HepG2 (cell line): ENCODE results near the gene FAM114A2. TPM values are rescaled to one million over a fixed set of nuclear protein-coding genes. Genes with fewer than 3 reads are reported as not detected.

Experiments used
- ATAC-seq: fragments of 200-7000 bp; cut with Tn5 transposase; 3 replicates; pipeline ENCODE4 v1.9.1; 2020; ENCODE audit warnings: mild to moderate bottlenecking, moderate library complexity
- BruUV-seq: library from RNA; stranded (reverse); fragments of 400-500 nt; replicated peaks from 2 replicates; lab custom pipeline; 2021; lab: Mats Ljungman, UMichigan
- CTCF ChIA-PET: fragments of 300-600 bp; formaldehyde crosslinking; extraction: SDS; loops from one replicate; lab custom pipeline; 2021; ENCODE audit warnings: low total read pairs, inconsistent platforms, low intra/inter-chr PET ratio; lab: Yijun Ruan, JAX
- POLR2A ChIA-PET: fragments of 350-600 bp; sonication (Branson Sonifier 250); formaldehyde crosslinking; loops from one replicate; lab custom pipeline; 2020; ENCODE audit warnings: antibody characterized with exemption, inconsistent platforms; lab: Yijun Ruan, JAX
- DNase-seq: peaks from one replicate; pipeline ENCODE4 v3.0.0-alpha.2; 2015; ENCODE audit warnings: low spot score
- FAIRE-seq: peaks from 3 replicates; lab custom pipeline; 2011; peaks lifted over from hg19 to GRCh38; lab: Jason Lieb, UNC
- H2AFZ ChIP-seq: one replicate; pipeline ENCODE4 v1.6.1; 2011; ENCODE audit warnings: low read length, inconsistent platforms
- H3K27ac ChIP-seq: fragments of 300-600 bp; 3 replicates; pipeline ENCODE4 v1.8.0; 2011; ENCODE audit warnings: mixed run types, mild to moderate bottlenecking, mixed read lengths, low read length, inconsistent platforms; ENCODE audit not compliant: insufficient read depth; ENCODE audit errors: extremely low read length
- H3K27me3 ChIP-seq, 2 experiments: fragments of 200-600 bp in 1 of 2; 2 replicates in 1 of 2; 3 replicates in 1 of 2; pipeline versions ENCODE4 v1.6.0 to v1.8.0; 2011; ENCODE audit warnings: low read length in 2 of 2, mild to moderate bottlenecking in 2 of 2, moderate library complexity in 2 of 2, inconsistent platforms in 1 of 2; ENCODE audit not compliant: insufficient read depth in 2 of 2, control insufficient read depth in 1 of 2
- H3K36me3 ChIP-seq, 2 experiments: fragments of 200-600 bp in 1 of 2; replicated peaks in 1 of 2; 2 replicates in 1 of 2; 3 replicates in 1 of 2; pipeline versions ENCODE4 v1.5.1 to v1.8.0; 2011; ENCODE audit warnings: low read length in 2 of 2, inconsistent platforms in 1 of 2; ENCODE audit not compliant: insufficient read depth in 2 of 2, control insufficient read depth in 1 of 2
- H3K4me1 ChIP-seq: 2 replicates; pipeline ENCODE4 v1.5.1; 2012; ENCODE audit warnings: low read length, inconsistent platforms; ENCODE audit not compliant: insufficient read depth
- H3K4me2 ChIP-seq: 2 replicates; pipeline ENCODE4 v1.6.0; 2011; ENCODE audit warnings: low read depth, low read length, inconsistent platforms
- H3K4me3 ChIP-seq, 3 experiments: fragments of 200-600 bp in 1 of 3; sonication (generic), shearing (Covaris generic) in 1 of 3; replicated peaks in 1 of 3; 2 replicates each; pipeline ENCODE4 v1.5.1; 2011 to 2016; ENCODE audit warnings: low read length in 3 of 3, inconsistent platforms in 2 of 3, low read depth in 2 of 3, mild to moderate bottlenecking in 2 of 3, control low read depth in 1 of 3, mixed read lengths in 1 of 3; ENCODE audit not compliant: insufficient read depth in 1 of 3
- H3K79me2 ChIP-seq: one replicate; pipeline ENCODE4 v1.6.1; 2011; ENCODE audit warnings: low read length, inconsistent platforms; ENCODE audit not compliant: insufficient read depth
- H3K9ac ChIP-seq: 2 replicates; pipeline ENCODE4 v1.6.0; 2011; ENCODE audit warnings: mild to moderate bottlenecking, low read depth, low read length, inconsistent platforms; ENCODE audit not compliant: insufficient read depth
- H3K9me3 ChIP-seq: 2 replicates; pipeline ENCODE4 v1.5.1; 2012; ENCODE audit warnings: mild to moderate bottlenecking, low read length
- H4K20me1 ChIP-seq: 2 replicates; pipeline ENCODE4 v1.6.0; 2011; ENCODE audit warnings: inconsistent platforms, mild to moderate bottlenecking, low read length, moderate library complexity; ENCODE audit not compliant: insufficient read depth
- ASH2L ChIP-seq: fragments of 300-600, 200-600 bp; sonication (generic); IDR thresholded peaks from 2 replicates; pipeline ENCODE4 v1.7.0; 2017; ENCODE audit warnings: low read depth, mild to moderate bottlenecking, moderate library complexity, mixed read lengths, low read length; ENCODE audit not compliant: insufficient read length
- ATF6 ChIP-seq: sonication (generic); formaldehyde crosslinking; conservative IDR thresholded peaks from 2 replicates; pipeline ENCODE4 v1.4.0; 2020; ENCODE audit warnings: missing genetic modification reagents
- ELF1 ChIP-seq: sonication (generic); formaldehyde crosslinking; IDR thresholded peaks from 2 replicates; pipeline ENCODE4 v1.4.0; 2020; ENCODE audit warnings: missing genetic modification reagents
- LBX2 ChIP-seq: sonication (generic); formaldehyde crosslinking; IDR thresholded peaks from 2 replicates; pipeline ENCODE4 v1.5.0; 2020; ENCODE audit warnings: missing genetic modification reagents, mild to moderate bottlenecking, borderline replicate concordance
- MED1 ChIP-seq: sonication (generic); formaldehyde crosslinking; IDR thresholded peaks from 2 replicates; pipeline ENCODE4 v1.4.0; 2020; ENCODE audit warnings: missing genetic modification reagents
- RCOR2 ChIP-seq: IDR thresholded peaks from 2 replicates; pipeline ENCODE4 v1.6.1; 2016; ENCODE audit warnings: missing biosample characterization, missing genetic modification reagents
- REL ChIP-seq: sonication (generic); formaldehyde crosslinking; conservative IDR thresholded peaks from 2 replicates; pipeline ENCODE4 v1.8.0; 2022; ENCODE audit warnings: mild to moderate bottlenecking, missing genetic modification reagents, moderate library complexity
- SP4 ChIP-seq: sonication (generic); formaldehyde crosslinking; IDR thresholded peaks from 2 replicates; pipeline ENCODE4 v1.8.1; 2023; ENCODE audit warnings: mild to moderate bottlenecking, missing genetic modification reagents
- ZBTB34 ChIP-seq: sonication (generic); formaldehyde crosslinking; IDR thresholded peaks from 2 replicates; pipeline ENCODE4 v1.8.0; 2022; ENCODE audit warnings: mild to moderate bottlenecking, missing genetic modification reagents
- ZMYM3 ChIP-seq: sonication (generic); formaldehyde crosslinking; IDR thresholded peaks from 2 replicates; pipeline ENCODE4 v1.5.1; 2020; ENCODE audit warnings: mild to moderate bottlenecking, missing genetic modification reagents
- ZNF180 ChIP-seq: sonication (generic); formaldehyde crosslinking; IDR thresholded peaks from 2 replicates; pipeline ENCODE4 v1.4.0; 2020; ENCODE audit warnings: low read depth, missing genetic modification reagents, borderline replicate concordance
- ZNF33B ChIP-seq: sonication (generic); formaldehyde crosslinking; IDR thresholded peaks from 2 replicates; pipeline ENCODE4 v1.5.1; 2020; ENCODE audit warnings: mild to moderate bottlenecking, missing genetic modification reagents
- ZNF367 ChIP-seq: sonication (generic); formaldehyde crosslinking; IDR thresholded peaks from 2 replicates; pipeline ENCODE4 v1.4.0; 2020; ENCODE audit warnings: missing genetic modification reagents, borderline replicate concordance
- ZNF484 ChIP-seq: sonication (generic); formaldehyde crosslinking; IDR thresholded peaks from 2 replicates; pipeline ENCODE4 v1.5.1; 2020; ENCODE audit warnings: mild to moderate bottlenecking, low read depth, missing genetic modification reagents, borderline replicate concordance
- ZNF512 ChIP-seq: sonication (generic); formaldehyde crosslinking; IDR thresholded peaks from 2 replicates; pipeline ENCODE4 v1.4.0; 2020; ENCODE audit warnings: mild to moderate bottlenecking, missing genetic modification reagents
- ZNF839 ChIP-seq: sonication (generic); formaldehyde crosslinking; IDR thresholded peaks from 2 replicates; pipeline ENCODE4 v1.4.0; 2020; ENCODE audit warnings: missing genetic modification reagents, mild to moderate bottlenecking, borderline replicate concordance
- WGBS: methylation state at CpG from one replicate; pipeline ENCODE4 v1.1.6; 2017; ENCODE audit warnings: low lambda C conversion rate; 5-methylcytosine and 5-hydroxymethylcytosine counted together
- in situ Hi-C: cut with HindIII; loops from 2 replicates; pipeline ENCODE4 v1.10.0; 2017; ENCODE audit warnings: low pct_unique_long_range_greater_than_20kb; ENCODE audit not compliant: extremely low pct_ligation_motif_present
- intact Hi-C: fragments of 100-400 bp; cut with micrococcal nuclease; formaldehyde crosslinking; loops from one replicate; pipeline ENCODE4 v1.10.0; 2022; ENCODE audit not compliant: unreplicated experiment
- polyA plus RNA-seq, 8 experiments: library from polyadenylated mRNA; depleted of rRNA in 3 of 8; stranded (reverse) in 7 of 8; unstranded in 1 of 8; fragments of >200 nt; fragmentation: Illumina TruSeq in 4 of 8; extraction: Trizol in 4 of 8; gene quantifications; 2 replicates each; pipeline versions ENCODE4 v1.2.1 to v1.2.3, GENCODE V29; 2011 to 2016; ENCODE audit warnings: low read depth in 4 of 8, missing spikeins in 1 of 8, mixed read lengths in 1 of 8; ENCODE audit not compliant: insufficient read depth in 1 of 8
- total RNA-seq, 5 experiments: library from RNA; depleted of rRNA; stranded (reverse); fragments of >200 nt; fragmentation: Illumina TruSeq; extraction: Trizol; gene quantifications; 2 replicates each; pipeline ENCODE4 v1.2.3, GENCODE V29; 2016; ENCODE audit warnings: low read depth in 1 of 5
- TF ChIP-seq, protein P1 (sequence below): sonication (generic); formaldehyde crosslinking; IDR thresholded peaks from 2 replicates; pipeline ENCODE4 v1.8.1; 2022; ENCODE audit warnings: mild to moderate bottlenecking, missing genetic modification reagents

The FAM114A2 gene
- total and polyA plus RNA-seq, 2 of the 13 experiments (the other 11 are each of a cell fraction or from before 2014, with no cell fraction given) = 6.9 to 11.4 TPM

DNA sequence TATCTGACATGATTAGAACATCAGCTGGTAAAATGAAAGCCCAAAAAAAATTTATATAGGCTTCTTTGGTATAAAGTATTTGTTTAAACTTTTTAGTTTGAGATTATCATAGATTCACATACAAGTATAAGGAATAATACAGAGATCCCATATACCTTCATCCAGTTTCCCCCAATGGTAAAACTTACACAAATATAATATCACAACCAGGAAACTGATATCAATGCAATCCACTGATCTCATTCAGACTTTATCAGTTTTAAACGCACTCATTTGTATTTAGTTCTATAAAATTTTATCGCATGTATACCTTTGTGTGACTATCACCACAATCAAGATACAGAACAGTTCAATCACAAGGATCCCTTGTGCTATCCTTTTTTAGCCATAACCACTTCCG, 3.8 kb downstream of the FAM114A2 start (continued):
- no peak for TF ChIP-seq LBX2 (CRISPR knock-in tag)
- TF ChIP-seq REL (CRISPR knock-in tag) = no peak
- no peak for TF ChIP-seq ASH2L
- no peak for TF ChIP-seq ATF6 (CRISPR knock-in tag)
- TF ChIP-seq ZMYM3 (CRISPR knock-in tag) = no peak

DNA sequence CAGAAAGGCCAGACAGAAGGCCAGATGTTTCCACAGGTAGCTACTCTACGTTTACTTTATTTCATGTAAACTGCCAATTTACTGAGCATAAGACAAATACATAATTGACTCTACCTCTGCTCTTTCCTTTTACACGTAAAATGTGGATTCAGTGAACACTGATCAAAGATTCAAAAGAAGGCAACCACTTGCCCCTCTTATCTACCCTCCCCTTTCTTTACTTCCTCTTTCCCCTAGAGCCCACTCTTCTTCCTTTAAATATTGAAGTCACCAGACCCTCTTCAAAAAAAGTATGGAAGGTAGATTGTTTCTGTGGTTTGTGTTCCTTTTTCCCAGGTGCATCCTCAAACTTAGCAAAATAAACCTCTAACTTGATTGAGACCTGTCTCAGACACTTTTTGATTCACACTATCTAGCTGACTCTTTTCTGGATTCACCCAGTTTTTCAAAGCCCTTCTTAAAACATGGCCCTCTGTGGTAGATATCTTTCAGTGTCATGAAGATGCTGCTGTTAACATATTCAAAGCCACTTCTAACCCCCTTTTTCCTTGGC, 6.7 kb downstream of the FAM114A2 start:
- no peak overlapping the region for H3K4me2 ChIP-seq
- 81% methylated on average over 2 of the region's 2 CpGs for WGBS
- no peak overlapping the region for H2AFZ ChIP-seq
- peaks cover 1% of the 10 kb centered on the region for H3K79me2 ChIP-seq
- ChIA-PET CTCF (no interaction called here), POLR2A (no interaction called here)
- no peak overlapping the region for H3K4me3 ChIP-seq
- no peak for DNase-seq
- no TSS peak for BruUV-seq
- H3K27ac ChIP-seq = no peak overlapping the region
- H3K27me3 ChIP-seq = no peaks in the 10 kb centered on the region
- ATAC-seq = no peak
- H4K20me1 ChIP-seq = no peaks in the 10 kb centered on the region
- peaks cover 0 to 8% of the 10 kb centered on the region in 2 experiments; a peak in 2 of 5 replicates for H3K36me3 ChIP-seq
- H3K9ac ChIP-seq = no peak overlapping the region
- FAIRE-seq = no peak
- no peaks in the 10 kb centered on the region for H3K9me3 ChIP-seq
- intact Hi-C loops = no loop called here
- in situ Hi-C loops = no loop called here
- H3K4me1 ChIP-seq = peaks cover 2% of the 10 kb centered on the region; the same call in 1 of the 2 replicates
- TF ChIP-seq SP4 (no peak), ZNF512 (CRISPR knock-in tag) (no peak), ZNF484 (CRISPR knock-in tag) (no peak), ZNF33B (CRISPR knock-in tag) (no peak), ELF1 (CRISPR knock-in tag) (no peak), ZNF180 (CRISPR knock-in tag) (no peak), ZNF839 (CRISPR knock-in tag) (no peak), ZBTB34 (CRISPR knock-in tag) (no peak), MED1 (no peak), ZNF367 (CRISPR knock-in tag) (no peak), RCOR2 (CRISPR knock-in tag) (no peak)
- TF ChIP-seq, protein P1, sequence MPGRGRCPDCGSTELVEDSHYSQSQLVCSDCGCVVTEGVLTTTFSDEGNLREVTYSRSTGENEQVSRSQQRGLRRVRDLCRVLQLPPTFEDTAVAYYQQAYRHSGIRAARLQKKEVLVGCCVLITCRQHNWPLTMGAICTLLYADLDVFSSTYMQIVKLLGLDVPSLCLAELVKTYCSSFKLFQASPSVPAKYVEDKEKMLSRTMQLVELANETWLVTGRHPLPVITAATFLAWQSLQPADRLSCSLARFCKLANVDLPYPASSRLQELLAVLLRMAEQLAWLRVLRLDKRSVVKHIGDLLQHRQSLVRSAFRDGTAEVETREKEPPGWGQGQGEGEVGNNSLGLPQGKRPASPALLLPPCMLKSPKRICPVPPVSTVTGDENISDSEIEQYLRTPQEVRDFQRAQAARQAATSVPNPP (CRISPR knock-in tag) = no peak
